GM23338 (cell line): ENCODE measurements around the gene SCP2.
"Not testable (repeated sequence)": the region's sequence is repeated elsewhere in the genome, so short reads cannot be mapped to it uniquely, and the experiment has no call there.

Source experiments
- CREB1 ChIP-seq: fragments of 250-450 bp; sonication (Bioruptor Pico); IDR thresholded peaks from 2 replicates; pipeline ENCODE4 v1.5.0; 2020; ENCODE audit warnings: low read depth, mild to moderate bottlenecking, moderate library complexity
- CTCF ChIP-seq, 2 experiments: fragments of 200-600 bp in 1 of 2; sonication (generic) in 1 of 2; conservative IDR thresholded peaks; 2 replicates each; pipeline versions ENCODE4 v1.5.1 to v1.6.1; 2016 to 2017; ENCODE audit warnings: antibody characterized with exemption in 2 of 2, low read depth in 2 of 2, mild to moderate bottlenecking in 2 of 2, moderate library complexity in 1 of 2
- EZH2 ChIP-seq: fragments of 200-600 bp; sonication (generic); IDR thresholded peaks from one replicate; pipeline ENCODE4 v1.8.0; 2017; ENCODE audit warnings: antibody characterized with exemption, mild to moderate bottlenecking, low read depth; ENCODE audit not compliant: unreplicated experiment
- EZH2phosphoT487 ChIP-seq: fragments of 200-600 bp; sonication (generic); IDR thresholded peaks from one replicate; pipeline ENCODE4 v1.8.1; 2018; ENCODE audit warnings: antibody characterized with exemption; ENCODE audit not compliant: unreplicated experiment
- POLR2AphosphoS5 ChIP-seq: IDR thresholded peaks from 2 replicates; pipeline ENCODE4 v1.6.1; 2016; ENCODE audit warnings: antibody characterized with exemption, low read depth
- REST ChIP-seq: IDR thresholded peaks from one replicate; pipeline ENCODE4 v1.6.1; 2018; ENCODE audit warnings: antibody characterized with exemption; ENCODE audit not compliant: unreplicated experiment
- ZNF114 ChIP-seq: fragments of 250-450 bp; sonication (Bioruptor Pico); IDR thresholded peaks from 2 replicates; pipeline ENCODE4 v1.5.0; 2020; ENCODE audit warnings: mild to moderate bottlenecking, moderate library complexity
- ZNF331 ChIP-seq: fragments of 250-450 bp; sonication (Bioruptor Pico); IDR thresholded peaks from 2 replicates; pipeline ENCODE4 v1.5.0; 2020; ENCODE audit warnings: low read depth, mild to moderate bottlenecking, moderate library complexity
- TF ChIP-seq, protein P1 (sequence below): fragments of 250-450 bp; sonication (Bioruptor Pico); IDR thresholded peaks from 2 replicates; pipeline ENCODE4 v1.5.0; 2020; ENCODE audit warnings: mild to moderate bottlenecking, moderate library complexity
- TF ChIP-seq, protein P2 (sequence below): IDR thresholded peaks from 2 replicates; pipeline ENCODE4 v1.6.1; 2016; ENCODE audit warnings: antibody characterized with exemption

- TF ChIP-seq EZH2; POLR2AphosphoS5; ZNF331 (CRISPR knock-in tag); CTCF (conservative IDR thresholded peaks at IDR 0.05; ENCODE audit: low read depth in 2 of 2); ZNF114 (CRISPR knock-in tag); EZH2phosphoT487; CREB1 (CRISPR knock-in tag); REST: not testable (repeated sequence)
- TF ChIP-seq, protein P1, sequence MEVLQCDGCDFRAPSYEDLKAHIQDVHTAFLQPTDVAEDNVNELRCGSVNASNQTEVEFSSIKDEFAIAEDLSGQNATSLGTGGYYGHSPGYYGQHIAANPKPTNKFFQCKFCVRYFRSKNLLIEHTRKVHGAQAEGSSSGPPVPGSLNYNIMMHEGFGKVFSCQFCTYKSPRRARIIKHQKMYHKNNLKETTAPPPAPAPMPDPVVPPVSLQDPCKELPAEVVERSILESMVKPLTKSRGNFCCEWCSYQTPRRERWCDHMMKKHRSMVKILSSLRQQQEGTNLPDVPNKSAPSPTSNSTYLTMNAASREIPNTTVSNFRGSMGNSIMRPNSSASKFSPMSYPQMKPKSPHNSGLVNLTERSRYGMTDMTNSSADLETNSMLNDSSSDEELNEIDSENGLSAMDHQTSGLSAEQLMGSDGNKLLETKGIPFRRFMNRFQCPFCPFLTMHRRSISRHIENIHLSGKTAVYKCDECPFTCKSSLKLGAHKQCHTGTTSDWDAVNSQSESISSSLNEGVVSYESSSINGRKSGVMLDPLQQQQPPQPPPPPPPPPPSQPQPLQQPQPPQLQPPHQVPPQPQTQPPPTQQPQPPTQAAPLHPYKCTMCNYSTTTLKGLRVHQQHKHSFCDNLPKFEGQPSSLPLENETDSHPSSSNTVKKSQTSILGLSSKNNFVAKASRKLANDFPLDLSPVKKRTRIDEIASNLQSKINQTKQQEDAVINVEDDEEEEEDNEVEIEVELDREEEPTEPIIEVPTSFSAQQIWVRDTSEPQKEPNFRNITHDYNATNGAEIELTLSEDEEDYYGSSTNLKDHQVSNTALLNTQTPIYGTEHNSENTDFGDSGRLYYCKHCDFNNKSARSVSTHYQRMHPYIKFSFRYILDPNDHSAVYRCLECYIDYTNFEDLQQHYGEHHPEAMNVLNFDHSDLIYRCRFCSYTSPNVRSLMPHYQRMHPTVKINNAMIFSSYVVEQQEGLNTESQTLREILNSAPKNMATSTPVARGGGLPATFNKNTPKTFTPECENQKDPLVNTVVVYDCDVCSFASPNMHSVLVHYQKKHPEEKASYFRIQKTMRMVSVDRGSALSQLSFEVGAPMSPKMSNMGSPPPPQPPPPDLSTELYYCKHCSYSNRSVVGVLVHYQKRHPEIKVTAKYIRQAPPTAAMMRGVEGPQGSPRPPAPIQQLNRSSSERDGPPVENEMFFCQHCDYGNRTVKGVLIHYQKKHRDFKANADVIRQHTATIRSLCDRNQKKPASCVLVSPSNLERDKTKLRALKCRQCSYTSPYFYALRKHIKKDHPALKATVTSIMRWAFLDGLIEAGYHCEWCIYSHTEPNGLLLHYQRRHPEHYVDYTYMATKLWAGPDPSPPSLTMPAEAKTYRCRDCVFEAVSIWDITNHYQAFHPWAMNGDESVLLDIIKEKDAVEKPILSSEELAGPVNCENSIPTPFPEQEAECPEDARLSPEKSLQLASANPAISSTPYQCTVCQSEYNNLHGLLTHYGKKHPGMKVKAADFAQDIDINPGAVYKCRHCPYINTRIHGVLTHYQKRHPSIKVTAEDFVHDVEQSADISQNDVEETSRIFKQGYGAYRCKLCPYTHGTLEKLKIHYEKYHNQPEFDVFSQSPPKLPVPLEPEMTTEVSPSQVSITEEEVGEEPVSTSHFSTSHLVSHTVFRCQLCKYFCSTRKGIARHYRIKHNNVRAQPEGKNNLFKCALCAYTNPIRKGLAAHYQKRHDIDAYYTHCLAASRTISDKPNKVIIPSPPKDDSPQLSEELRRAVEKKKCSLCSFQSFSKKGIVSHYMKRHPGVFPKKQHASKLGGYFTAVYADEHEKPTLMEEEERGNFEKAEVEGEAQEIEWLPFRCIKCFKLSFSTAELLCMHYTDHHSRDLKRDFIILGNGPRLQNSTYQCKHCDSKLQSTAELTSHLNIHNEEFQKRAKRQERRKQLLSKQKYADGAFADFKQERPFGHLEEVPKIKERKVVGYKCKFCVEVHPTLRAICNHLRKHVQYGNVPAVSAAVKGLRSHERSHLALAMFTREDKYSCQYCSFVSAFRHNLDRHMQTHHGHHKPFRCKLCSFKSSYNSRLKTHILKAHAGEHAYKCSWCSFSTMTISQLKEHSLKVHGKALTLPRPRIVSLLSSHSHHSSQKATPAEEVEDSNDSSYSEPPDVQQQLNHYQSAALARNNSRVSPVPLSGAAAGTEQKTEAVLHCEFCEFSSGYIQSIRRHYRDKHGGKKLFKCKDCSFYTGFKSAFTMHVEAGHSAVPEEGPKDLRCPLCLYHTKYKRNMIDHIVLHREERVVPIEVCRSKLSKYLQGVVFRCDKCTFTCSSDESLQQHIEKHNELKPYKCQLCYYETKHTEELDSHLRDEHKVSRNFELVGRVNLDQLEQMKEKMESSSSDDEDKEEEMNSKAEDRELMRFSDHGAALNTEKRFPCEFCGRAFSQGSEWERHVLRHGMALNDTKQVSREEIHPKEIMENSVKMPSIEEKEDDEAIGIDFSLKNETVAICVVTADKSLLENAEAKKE: not testable (repeated sequence)
- TF ChIP-seq, protein P2, sequence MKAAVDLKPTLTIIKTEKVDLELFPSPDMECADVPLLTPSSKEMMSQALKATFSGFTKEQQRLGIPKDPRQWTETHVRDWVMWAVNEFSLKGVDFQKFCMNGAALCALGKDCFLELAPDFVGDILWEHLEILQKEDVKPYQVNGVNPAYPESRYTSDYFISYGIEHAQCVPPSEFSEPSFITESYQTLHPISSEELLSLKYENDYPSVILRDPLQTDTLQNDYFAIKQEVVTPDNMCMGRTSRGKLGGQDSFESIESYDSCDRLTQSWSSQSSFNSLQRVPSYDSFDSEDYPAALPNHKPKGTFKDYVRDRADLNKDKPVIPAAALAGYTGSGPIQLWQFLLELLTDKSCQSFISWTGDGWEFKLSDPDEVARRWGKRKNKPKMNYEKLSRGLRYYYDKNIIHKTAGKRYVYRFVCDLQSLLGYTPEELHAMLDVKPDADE: not testable (repeated sequence)
Observed at GRCh38 chr1:52992733-52993132, 65.7 kb downstream of the SCP2 start.
